ENCODE measurements around the gene LENG8.
"Not testable (repeated sequence)": the region's sequence is repeated elsewhere in the genome, so short reads cannot be mapped to it uniquely, and the experiment has no call there.

Gene LENG8

GRCh38 chr19:54463531-54464043 lies 14.6 kb downstream of the LENG8 start, which contains the start of gene LENG9:
TSS of gene LENG9 (minus strand) at chr19:54463778. CDS start at chr19:54463526, 252 bp downstream.
- TF ChIP-seq CTCF (conservative IDR thresholded peaks at IDR 0.05; ENCODE audit: low read depth): no peak
- DNase-seq (ENCODE audit: low spot score): peak; percentile 93
- H3K27ac ChIP-seq: peak within 1 kb of the TSS; percentile 99
- CTCF ChIA-PET: no interaction called here
- POLR2A ChIA-PET (ENCODE audit: low non-redundant PET): interaction anchor here (0.6 to 1.0 kb wide), 3 partner anchors 9 to 503 kb away, joined by 3 to 4 read pairs (median 3); partner anchors contain the start of genes CDC42EP5 and NLRP2

GRCh38 chr19:54464044-54464629 lies 15.1 kb downstream of the LENG8 start:
- ChIA-PET POLR2A (ENCODE audit: low non-redundant PET) (interaction anchor here (0.6 to 1.0 kb wide), 3 partner anchors 9 to 502 kb away, joined by 3 to 4 read pairs (median 3); partner anchors contain the start of genes CDC42EP5 and NLRP2), CTCF (no interaction called here)
- no peak for TF ChIP-seq CTCF (conservative IDR thresholded peaks at IDR 0.05; ENCODE audit: low read depth)
- peak overlapping the region; percentile 99 for H3K27ac ChIP-seq
- DNase-seq (ENCODE audit: low spot score): peak; percentile 93

DNA sequence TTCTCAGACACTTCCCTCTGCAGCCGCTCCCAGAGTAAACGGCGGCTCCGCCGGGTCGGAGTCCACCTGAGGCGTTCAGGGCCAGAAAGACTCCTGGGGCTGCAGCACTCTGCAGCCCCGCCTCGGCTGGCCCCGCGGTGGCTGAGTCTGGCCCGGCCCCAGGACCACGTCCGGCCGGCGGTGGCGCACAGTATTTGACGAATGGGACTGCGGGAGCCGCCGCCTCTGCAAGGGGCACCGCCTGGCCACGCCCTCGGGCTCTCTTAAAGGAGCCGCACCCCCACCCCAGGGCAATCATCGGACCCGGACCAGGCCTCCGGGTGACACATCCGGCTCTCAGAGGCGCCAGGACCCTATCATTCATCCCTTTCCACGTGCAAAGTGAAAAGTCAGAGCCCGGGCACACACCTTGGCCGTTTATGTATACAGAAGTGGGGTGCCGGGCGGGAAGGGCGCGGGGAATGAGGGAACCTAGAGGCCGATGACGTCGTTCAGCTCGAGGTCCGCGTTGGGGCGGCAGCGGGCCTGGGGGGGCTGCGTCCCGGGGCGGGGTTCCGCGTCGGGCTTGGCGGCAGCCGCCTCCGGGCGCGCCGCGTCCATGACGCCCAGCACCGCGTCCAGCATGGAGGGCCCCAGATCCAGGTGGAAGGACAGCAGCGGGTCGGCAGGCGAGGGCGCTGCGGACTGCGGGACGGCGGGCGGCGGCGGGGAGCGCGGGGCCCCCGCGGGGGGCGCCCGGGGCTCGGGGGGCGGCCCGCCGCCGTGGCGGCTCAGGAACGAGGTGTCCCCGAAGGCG lies 15.8 kb downstream of the LENG8 start:
- ChIA-PET POLR2A (ENCODE audit: low non-redundant PET) (no interaction called here), CTCF (no interaction called here)
- H3K27ac ChIP-seq: peak overlapping the region; percentile 99
- DNase-seq (ENCODE audit: low spot score): peak; percentile 78
- TF ChIP-seq CTCF (conservative IDR thresholded peaks at IDR 0.05; ENCODE audit: low read depth): no peak

DNA sequence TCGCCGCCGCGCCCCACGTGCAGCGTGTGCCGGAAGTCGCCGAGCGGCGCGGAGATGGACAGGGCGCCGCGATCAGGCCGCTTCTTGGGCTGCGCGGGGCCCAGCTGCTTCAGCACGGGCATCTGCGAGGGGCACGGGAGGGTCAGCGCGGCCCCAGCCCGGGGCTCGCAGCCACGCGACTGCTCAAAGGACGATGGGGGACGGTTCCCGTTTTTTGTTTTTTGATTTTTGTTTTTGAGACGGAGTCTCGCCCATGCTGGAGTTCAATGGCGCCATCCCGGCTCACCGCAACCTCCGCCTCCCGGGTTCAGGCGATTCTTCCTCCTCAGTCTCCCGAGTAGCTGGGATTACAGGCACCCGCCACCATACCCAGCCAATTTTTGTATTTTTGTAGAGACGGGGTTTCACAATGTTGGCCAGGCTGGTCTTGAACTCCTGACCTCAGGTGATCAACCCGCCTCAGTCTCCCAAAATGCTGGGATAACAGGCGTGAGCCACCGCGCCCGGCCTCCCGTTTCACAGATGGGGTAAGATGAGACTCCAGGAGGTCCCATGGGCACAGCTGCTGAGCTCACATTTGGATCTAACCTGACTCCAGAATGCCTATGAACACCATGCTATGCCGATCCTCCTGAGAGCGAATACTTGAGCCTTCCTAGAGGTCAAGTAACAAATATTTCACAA lies 16.6 kb downstream of the LENG8 start:
- ChIA-PET POLR2A (ENCODE audit: low non-redundant PET) (no interaction called here), CTCF (interaction anchor here (0.6 kb wide), 1 partner anchor 211 kb away, joined by 5 read pairs; no protein-coding TSS in a partner anchor)
- no peak for DNase-seq (ENCODE audit: low spot score)
- peak overlapping the region; percentile 99 for H3K27ac ChIP-seq
- no peak for TF ChIP-seq CTCF (conservative IDR thresholded peaks at IDR 0.05; ENCODE audit: low read depth)

GRCh38 chr19:54466110-54466480 lies 17.1 kb downstream of the LENG8 start:
- peak overlapping the region; percentile 99 for H3K27ac ChIP-seq
- DNase-seq (ENCODE audit: low spot score); POLR2A ChIA-PET (ENCODE audit: low non-redundant PET): not testable (repeated sequence)
- CTCF ChIA-PET: interaction anchor here (0.6 kb wide), 1 partner anchor 211 kb away, joined by 5 read pairs; no protein-coding TSS in a partner anchor

GRCh38 chr19:54469496-54469934 lies 20.5 kb downstream of the LENG8 start:
- POLR2A ChIA-PET (ENCODE audit: low non-redundant PET): no interaction called here
- no peak for DNase-seq (ENCODE audit: low spot score)
- CTCF ChIA-PET: no interaction called here
- peak overlapping the region; percentile 67 for H3K27ac ChIP-seq
- no peak for TF ChIP-seq CTCF (conservative IDR thresholded peaks at IDR 0.05; ENCODE audit: low read depth)

All from RWPE1 (cell line).